Spleen (tissue), 11 donors: ENCODE data around the gene GEMIN4. TPM values are rescaled to one million over a fixed set of nuclear protein-coding genes. Genes with fewer than 3 reads are reported as not detected.
A peak's percentile ranks its signal among the peaks of the same experiment; 100 is the strongest.

ENCODE experiments used
- DNase-seq: peaks from one replicate; pipeline ENCODE4 v3.0.0-alpha.2; 2020
- H3K27ac ChIP-seq, 8 donors: fragments of 200-600 bp; sonication (generic) in 7 of 8; 1 replicate in 4 of 8; 2 replicates in 4 of 8; pipeline versions ENCODE4 v1.5.0 to v1.8.0; 2016 to 2021; ENCODE audit warnings: inconsistent platforms in 4 of 8, mild to moderate bottlenecking in 4 of 8, moderate library complexity in 1 of 8
- H3K27me3 ChIP-seq, 7 donors: fragments of 200-600 bp; sonication (generic) in 6 of 7; replicated peaks in 1 of 7; 1 replicate in 4 of 7; 2 replicates in 3 of 7; pipeline versions ENCODE4 v1.5.0 to v1.8.0; 2016 to 2021; ENCODE audit warnings: inconsistent platforms in 3 of 7, mild to moderate bottlenecking in 1 of 7
- H3K36me3 ChIP-seq, 6 donors: fragments of 200-600 bp; sonication (generic) in 5 of 6; 1 replicate in 4 of 6; 2 replicates in 2 of 6; pipeline versions ENCODE4 v1.5.0 to v1.8.0; 2016 to 2021; ENCODE audit warnings: inconsistent platforms in 2 of 6
- H3K4me1 ChIP-seq, 6 donors: fragments of 200-600 bp; sonication (generic) in 5 of 6; 1 replicate in 3 of 6; 2 replicates in 3 of 6; pipeline versions ENCODE4 v1.5.0 to v1.8.0; 2016 to 2021; ENCODE audit warnings: inconsistent platforms in 3 of 6
- H3K4me3 ChIP-seq, 8 donors: fragments of 200-600 bp; sonication (generic) in 7 of 8; 1 replicate in 4 of 8; 2 replicates in 4 of 8; pipeline versions ENCODE4 v1.5.0 to v1.8.0; 2016 to 2021; ENCODE audit warnings: inconsistent platforms in 4 of 8, mild to moderate bottlenecking in 4 of 8, moderate library complexity in 2 of 8
- H3K9me3 ChIP-seq, 8 donors: fragments of 200-600 bp; sonication (generic) in 7 of 8; 1 replicate in 4 of 8; 2 replicates in 4 of 8; pipeline versions ENCODE4 v1.5.0 to v1.8.0; 2016 to 2021; ENCODE audit warnings: inconsistent platforms in 4 of 8
- CTCF ChIP-seq, 11 experiments: fragments of 200-600 bp in 7 of 11; fragments of 450-650 bp in 4 of 11; sonication (generic) in 4 of 11; IDR thresholded peaks in 8 of 11; conservative IDR thresholded peaks in 3 of 11; 1 replicate in 7 of 11; 2 replicates in 4 of 11; pipeline versions ENCODE4 v1.4.0 to v1.8.0; 2016 to 2021; ENCODE audit warnings: antibody characterized with exemption in 11 of 11, inconsistent platforms in 4 of 11, mild to moderate bottlenecking in 1 of 11
- POLR2A ChIP-seq, 3 donors: fragments of 450-650 bp; IDR thresholded peaks; one replicate each; pipeline ENCODE4 v1.5.1; 2017; ENCODE audit warnings: antibody characterized with exemption in 3 of 3, mild to moderate bottlenecking in 1 of 3
- POLR2AphosphoS5 ChIP-seq, 3 donors: sonication (generic); formaldehyde crosslinking; IDR thresholded peaks; one replicate each; pipeline ENCODE4 v1.5.1; 2017; ENCODE audit warnings: antibody characterized with exemption in 3 of 3
- WGBS, 5 donors: extraction: QIAGEN DNeasy Blood & Tissue Kit in 3 of 5; methylation state at CpG; one replicate each; pipeline versions ENCODE4 v1.1.5 to v1.1.7; 2013 to 2018; 5-methylcytosine and 5-hydroxymethylcytosine counted together
- intact Hi-C: fragments of 100-400 bp; cut with DNase I; formaldehyde crosslinking; loops from one replicate; pipeline ENCODE4 v1.15.0; 2023; ENCODE audit warnings: low total_unique reads
- polyA plus RNA-seq, 3 donors: library from polyadenylated mRNA; stranded (reverse); fragments of 200-250 nt; gene quantifications; one replicate each; pipeline ENCODE4 v1.2.1, GENCODE V29; 2013
- total RNA-seq, 7 donors: library from RNA; depleted of rRNA in 3 of 7; stranded (reverse); fragments of >200 nt in 3 of 7; fragmentation: NEBNext Ultra II Directional in 4 of 7; extraction: Animal tissue kit (Norgen Biotek cat#: 25700) in 4 of 7; gene quantifications; one replicate each; pipeline versions ENCODE4 v1.1.0 to v1.2.1, GENCODE V29; 2016 to 2021
- donor health status: healthy with polysubstance abuse.
- donor health status: DM: no; HTN: no; CAD: no; lungs with moderate emphysema.
- donor health status: DM: no; HTN: no; CAD: no.
- donor health status: Bipolar disorder and iron deficiency.
- donor health status: healthy.
- donor health status: DM: no; HTN: no; CAD: no.
- donor health status: DM: yes; HTN: yes; CAD: no.

GEMIN4 gene
- total and polyA plus RNA-seq, 10 donors: 5.7 to 24.9 (median 19.2) TPM

GRCh38 chr17:778096-778495, 26.0 kb upstream of the GEMIN4 start:
- DNase-seq: no peak
- 93 to 98% (median 95%) methylated on average over 11 of the region's 11 CpGs for WGBS, 5 donors
- H3K27ac ChIP-seq: no peak overlapping the region
- H3K27me3 ChIP-seq: no peaks in the 10 kb centered on the region
- H3K4me3 ChIP-seq: no peak overlapping the region
- intact Hi-C loops: no loop called here
- H3K9me3 ChIP-seq: no peaks in the 10 kb centered on the region
- H3K4me1 ChIP-seq: peaks cover 11 to 37% (median 26%) of the 10 kb centered on the region in 6 donors
- TF ChIP-seq POLR2AphosphoS5 (IDR thresholded peaks at IDR 0.05) (no peak), CTCF (IDR thresholded peaks at IDR 0.05 in 8 of 11, conservative IDR thresholded peaks at IDR 0.05 in 3 of 11) (no peak), POLR2A (IDR thresholded peaks at IDR 0.05) (no peak)
- H3K36me3 ChIP-seq: peaks cover 3 to 71% (median 57%) of the 10 kb centered on the region in 6 donors

GRCh38 chr17:774313-774584, 22.2 kb upstream of the GEMIN4 start:
- H3K27me3 ChIP-seq: no peaks in the 10 kb centered on the region
- DNase-seq: no peak
- no peak for TF ChIP-seq CTCF (IDR thresholded peaks at IDR 0.05 in 8 of 11, conservative IDR thresholded peaks at IDR 0.05 in 3 of 11)
- no peak for TF ChIP-seq POLR2A (IDR thresholded peaks at IDR 0.05)
- no peak for TF ChIP-seq POLR2AphosphoS5 (IDR thresholded peaks at IDR 0.05)
- peaks cover 0 to 6% (median 0%) of the 10 kb centered on the region in 6 donors for H3K4me1 ChIP-seq
- H3K27ac ChIP-seq: peak overlapping the region in 1 of 8 donors; percentile 4
- no peak overlapping the region for H3K4me3 ChIP-seq
- H3K9me3 ChIP-seq: no peaks in the 10 kb centered on the region
- peaks cover 13 to 100% (median 90%) of the 10 kb centered on the region in 6 donors for H3K36me3 ChIP-seq
- intact Hi-C loops: no loop called here
- WGBS, 5 donors: 80 to 94% (median 90%) methylated on average over 5 of the region's 5 CpGs

- Histone ChIP-seq H3K4me1 (peaks cover 0 to 6% (median 0%) of the 10 kb centered on the region in 6 donors), H3K27ac (peak overlapping the region in 1 of 8 donors; percentile 4), H3K27me3 (no peaks in the 10 kb centered on the region), H3K36me3 (peaks cover 13 to 100% (median 92%) of the 10 kb centered on the region in 6 donors), H3K4me3 (no peak overlapping the region), H3K9me3 (no peaks in the 10 kb centered on the region)
- intact Hi-C loops: no loop called here
- 64 to 77% (median 71%) methylated on average over 14 of the region's 14 CpGs for WGBS, 5 donors
- no peak for DNase-seq
- TF ChIP-seq CTCF (IDR thresholded peaks at IDR 0.05 in 8 of 11, conservative IDR thresholded peaks at IDR 0.05 in 3 of 11) (no peak), POLR2A (IDR thresholded peaks at IDR 0.05) (no peak), POLR2AphosphoS5 (IDR thresholded peaks at IDR 0.05) (no peak)
These were observed 21.6 kb upstream of the GEMIN4 start for GRCh38 chr17:773467-774312.

- Histone ChIP-seq H3K36me3 (peaks cover 10 to 100% (median 85%) of the 10 kb centered on the region in 6 donors), H3K27ac (no peak overlapping the region), H3K4me3 (no peak overlapping the region), H3K9me3 (no peaks in the 10 kb centered on the region), H3K27me3 (no peaks in the 10 kb centered on the region), H3K4me1 (peaks cover 0 to 6% (median 0%) of the 10 kb centered on the region in 6 donors)
- DNase-seq: no peak
- intact Hi-C loops: no loop called here
- WGBS, 5 donors: 87 to 95% (median 92%) methylated on average over 5 of the region's 5 CpGs
- TF ChIP-seq CTCF (IDR thresholded peaks at IDR 0.05 in 8 of 11, conservative IDR thresholded peaks at IDR 0.05 in 3 of 11) (no peak), POLR2AphosphoS5 (IDR thresholded peaks at IDR 0.05) (no peak), POLR2A (IDR thresholded peaks at IDR 0.05) (no peak)
These were observed 21.0 kb upstream of the GEMIN4 start for GRCh38 chr17:773016-773415.
